A549 treated with dexamethasone at 1 μM for 4 hours (cell line): Measurements from ENCODE around the gene ZC3H11A. TPM values are rescaled to one million over a fixed set of nuclear protein-coding genes. Genes with fewer than 3 reads are reported as not detected.

ENCODE experiments used
- total RNA-seq: library from RNA; stranded (reverse); fragments of 200-300 nt; extraction: Qiagen RNA extraction; gene quantifications from 5 replicates; pipeline ENCODE4 v1.2.3, GENCODE V29; 2022

Gene ZC3H11A
- 44.9 to 48.0 TPM (median 45.4 TPM) in 5 replicates for total RNA-seq

GRCh38 chr1:203795441-203796235 is at the start of gene ZC3H11A, which contains the start of gene ZBED6:
Gene ZC3H11A, plus strand, starts transcription at chr1:203795623. Its CDS starts 21,448 bp downstream, at chr1:203817071.
Gene ZBED6, plus strand, starts transcription at chr1:203795623. Its CDS starts 1,900 bp downstream, at chr1:203797523.

GRCh38 chr1:203765029-203765837 is 30.2 kb upstream of the ZC3H11A start, which contains the start of gene LAX1:
Gene LAX1, plus strand, starts transcription at chr1:203765183. Its CDS starts 383 bp downstream, at chr1:203765566.

Other genes starting within 250 kb of the ZC3H11A start
- gene ATP2B4, start 168.8 kb upstream of the ZC3H11A start, total RNA-seq, result 17.9 to 31.2 TPM (median 24.1 TPM) in 5 replicates
- gene LAX1, start 30.4 kb upstream of the ZC3H11A start, total RNA-seq, result not detected in 5 replicates
- 1.3 to 9.0 TPM (median 6.6 TPM) in 5 replicates for gene ZBED6, start within 50 bp of the ZC3H11A start, total RNA-seq
- 195 to 242 TPM (median 198 TPM) in 5 replicates for gene SNRPE, start 66.0 kb downstream of the ZC3H11A start, total RNA-seq